OCI-LY3 (cell line): ENCODE results near the gene PLEKHA7.
A peak's percentile ranks its signal among the peaks of the same experiment; 100 is the strongest.

Experiments
- H2AFZ ChIP-seq: fragments of 200-600, 300-600 bp; shearing (Covaris generic); 2 replicates; pipeline ENCODE4 v1.6.0; 2014; ENCODE audit warnings: antibody characterized with exemption, low read depth, low read length
- H3K27ac ChIP-seq: fragments of 200-600, 300-600 bp; sonication (generic); 2 replicates; pipeline ENCODE4 v1.5.1; 2014; ENCODE audit warnings: mild to moderate bottlenecking, low read length, moderate library complexity, mixed read lengths
- H3K27me3 ChIP-seq: fragments of 200-600, 300-600 bp; sonication (generic); 2 replicates; pipeline ENCODE4 v1.6.1; 2014; ENCODE audit warnings: low read depth, low read length, mixed read lengths
- H3K36me3 ChIP-seq: fragments of 200-600, 300-600 bp; sonication (generic); replicated peaks from 2 replicates; pipeline ENCODE3; 2014; ENCODE audit warnings: low read depth, low read length, mixed read lengths
- H3K4me1 ChIP-seq: fragments of 300-600, 200-600 bp; sonication (generic); 2 replicates; pipeline ENCODE4 v1.6.1; 2014; ENCODE audit warnings: low read length, mixed read lengths
- H3K4me2 ChIP-seq: fragments of 200-600, 300-600 bp; sonication (generic); 2 replicates; pipeline ENCODE4 v1.6.1; 2014; ENCODE audit warnings: low read length, mixed read lengths
- H3K4me3 ChIP-seq: fragments of 300-600, 200-600 bp; sonication (generic); 2 replicates; pipeline ENCODE4 v1.5.1; 2014; ENCODE audit warnings: antibody characterized with exemption, mild to moderate bottlenecking, low read length, moderate library complexity
- H3K79me2 ChIP-seq: fragments of 300-600, 200-600 bp; shearing (Covaris generic); 2 replicates; pipeline ENCODE4 v1.6.1; 2014; ENCODE audit warnings: mild to moderate bottlenecking, low read length, mixed read lengths
- H3K9ac ChIP-seq: fragments of 300-600, 200-600 bp; shearing (Covaris generic); 2 replicates; pipeline ENCODE4 v1.6.0; 2014; ENCODE audit warnings: mild to moderate bottlenecking, low read length, moderate library complexity
- H3K9me3 ChIP-seq: fragments of 200-600, 300-600 bp; shearing (Covaris generic); 2 replicates; pipeline ENCODE4 v1.6.1; 2014; ENCODE audit warnings: low read length, mixed read lengths; ENCODE audit not compliant: insufficient read depth
- H4K20me1 ChIP-seq: fragments of 200-600, 300-600 bp; sonication (generic); 2 replicates; pipeline ENCODE4 v1.6.1; 2016; ENCODE audit warnings: low read length, mixed read lengths; ENCODE audit not compliant: insufficient read depth
- CTCF ChIP-seq: fragments of 200-600, 300-600 bp; sonication (generic); IDR thresholded peaks from 2 replicates; pipeline ENCODE4 v1.5.1; 2014; ENCODE audit warnings: antibody characterized with exemption, low read length, low read depth
- EZH2phosphoT487 ChIP-seq: fragments of 200-600 bp; shearing (Covaris generic); IDR thresholded peaks from 2 replicates; pipeline ENCODE4 v1.6.1; 2018; ENCODE audit warnings: antibody characterized with exemption, mixed run types, low read depth

PLEKHA7 gene

GRCh38 chr11:16924826-16925560 lies 89.2 kb downstream of the PLEKHA7 start:
- Histone ChIP-seq H3K4me3 (peak overlapping the region; percentile 75), H3K9ac (no peak overlapping the region; the same call in 1 of the 2 replicates), H3K4me1 (peaks cover 17% of the 10 kb centered on the region), H3K36me3 (no peaks in the 10 kb centered on the region), H3K4me2 (peak overlapping the region; percentile 90), H3K27me3 (peaks cover 83% of the 10 kb centered on the region), H4K20me1 (peaks cover 34% of the 10 kb centered on the region), H3K79me2 (no peaks in the 10 kb centered on the region), H3K9me3 (no peaks in the 10 kb centered on the region), H3K27ac (no peak overlapping the region), H2AFZ (no peak overlapping the region)
- no peak for TF ChIP-seq CTCF
- no peak for TF ChIP-seq EZH2phosphoT487

- H3K9ac ChIP-seq, result peak overlapping the region; percentile 20; the same call in 1 of the 2 replicates
- peaks cover 34% of the 10 kb centered on the region for H4K20me1 ChIP-seq
- TF ChIP-seq CTCF (no peak), EZH2phosphoT487 (no peak)
- peak overlapping the region; percentile 75 for H3K4me3 ChIP-seq
- H3K79me2 ChIP-seq, result no peaks in the 10 kb centered on the region
- H3K27ac ChIP-seq, result no peak overlapping the region
- H3K9me3 ChIP-seq, result no peaks in the 10 kb centered on the region
- peaks cover 87% of the 10 kb centered on the region for H3K27me3 ChIP-seq
- peak overlapping the region; percentile 90 for H3K4me2 ChIP-seq
- H2AFZ ChIP-seq, result no peak overlapping the region
- H3K4me1 ChIP-seq, result peaks cover 17% of the 10 kb centered on the region
- no peaks in the 10 kb centered on the region for H3K36me3 ChIP-seq
Measured at GRCh38 chr11:16924462-16924825, 89.8 kb downstream of the PLEKHA7 start.

- Histone ChIP-seq H3K27ac (no peak overlapping the region), H3K36me3 (no peaks in the 10 kb centered on the region), H3K4me2 (peak overlapping the region; percentile 90)
Measured at GRCh38 chr11:16923987-16924386, 90.2 kb downstream of the PLEKHA7 start.

GRCh38 chr11:16921668-16922067 lies 92.5 kb downstream of the PLEKHA7 start:
- Histone ChIP-seq H3K4me2 (no peak overlapping the region), H3K4me3 (no peak overlapping the region), H3K9me3 (no peaks in the 10 kb centered on the region), H3K4me1 (peaks cover 17% of the 10 kb centered on the region), H2AFZ (no peak overlapping the region), H3K27me3 (peaks cover 77% of the 10 kb centered on the region), H3K27ac (no peak overlapping the region), H3K79me2 (no peaks in the 10 kb centered on the region), H3K9ac (no peak overlapping the region), H3K36me3 (no peaks in the 10 kb centered on the region), H4K20me1 (peaks cover 32% of the 10 kb centered on the region)
- TF ChIP-seq EZH2phosphoT487 (no peak), CTCF (no peak)

More at GRCh38 chr11:16923987-16924386, 90.2 kb downstream of the PLEKHA7 start:
- peaks cover 86% of the 10 kb centered on the region for H3K27me3 ChIP-seq
- H3K4me3 ChIP-seq, result peak overlapping the region; percentile 75
- peaks cover 17% of the 10 kb centered on the region for H3K4me1 ChIP-seq
- H4K20me1 ChIP-seq, result peaks cover 34% of the 10 kb centered on the region
- no peak overlapping the region for H2AFZ ChIP-seq
- peak overlapping the region; percentile 20; the same call in 1 of the 2 replicates for H3K9ac ChIP-seq
- no peaks in the 10 kb centered on the region for H3K9me3 ChIP-seq
- TF ChIP-seq EZH2phosphoT487 (no peak), CTCF (no peak)
- no peaks in the 10 kb centered on the region for H3K79me2 ChIP-seq
